DOHH2 (cell line): ENCODE results near the gene MDFI.

ENCODE experiments used
- H3F3A ChIP-seq: fragments of 200-600 bp; sonication (generic), shearing (Covaris generic); 2 replicates; pipeline ENCODE4 v1.6.0; 2016; ENCODE audit warnings: antibody characterized with exemption, mild to moderate bottlenecking; ENCODE audit not compliant: control insufficient read depth, insufficient read depth
- H3K27ac ChIP-seq: fragments of 200-600 bp; sonication (generic); 2 replicates; pipeline ENCODE4 v1.5.1; 2014; ENCODE audit warnings: low read depth, mild to moderate bottlenecking, low read length, moderate library complexity
- H3K27me3 ChIP-seq: fragments of 200-600 bp; sonication (generic); 2 replicates; pipeline ENCODE4 v1.6.1; 2014; ENCODE audit warnings: mild to moderate bottlenecking, low read length, mixed read lengths; ENCODE audit not compliant: control insufficient read depth
- H3K36me3 ChIP-seq: fragments of 200-600 bp; sonication (generic); 2 replicates; pipeline ENCODE4 v1.6.1; 2014; ENCODE audit warnings: mild to moderate bottlenecking, low read length, moderate library complexity, mixed read lengths; ENCODE audit not compliant: control insufficient read depth
- H3K4me1 ChIP-seq: fragments of 200-600 bp; sonication (generic); 2 replicates; pipeline ENCODE4 v1.6.1; 2014; ENCODE audit warnings: mild to moderate bottlenecking, low read length, mixed read lengths; ENCODE audit not compliant: control insufficient read depth
- H3K4me2 ChIP-seq: fragments of 200-600 bp; sonication (generic); 2 replicates; pipeline ENCODE4 v1.6.0; 2014; ENCODE audit warnings: mild to moderate bottlenecking, low read length, moderate library complexity
- H3K4me3 ChIP-seq: fragments of 200-600 bp; sonication (generic); 2 replicates; pipeline ENCODE4 v1.5.1; 2014; ENCODE audit warnings: mild to moderate bottlenecking, low read length, mixed read lengths
- H3K79me2 ChIP-seq: fragments of 200-600 bp; sonication (generic); 2 replicates; pipeline ENCODE4 v1.6.1; 2014; ENCODE audit warnings: mild to moderate bottlenecking, low read length, mixed read lengths; ENCODE audit not compliant: control insufficient read depth
- H3K9me2 ChIP-seq: fragments of 200-600 bp; sonication (generic); replicated peaks from 2 replicates; pipeline ENCODE4 v1.6.1; 2014; ENCODE audit warnings: mild to moderate bottlenecking, low read length, mixed read lengths; ENCODE audit not compliant: control insufficient read depth
- H3K9me3 ChIP-seq: fragments of 200-600 bp; sonication (generic); 2 replicates; pipeline ENCODE4 v1.6.1; 2014; ENCODE audit warnings: antibody characterized with exemption, low read length, mixed read lengths; ENCODE audit not compliant: control insufficient read depth, insufficient read depth
- H4K20me1 ChIP-seq: fragments of 200-600 bp; sonication (generic); 2 replicates; pipeline ENCODE4 v1.6.0; 2014; ENCODE audit warnings: low read depth, mild to moderate bottlenecking, antibody characterized with exemption, low read length, moderate library complexity; ENCODE audit not compliant: control insufficient read depth, insufficient read depth
- CTCF ChIP-seq: fragments of 200-600 bp; sonication (generic); IDR thresholded peaks from one replicate; pipeline ENCODE4 v1.5.1; 2014; ENCODE audit warnings: antibody characterized with exemption, mild to moderate bottlenecking, low read depth, low read length; ENCODE audit not compliant: poor library complexity, severe bottlenecking
- EZH2phosphoT487 ChIP-seq: fragments of 200-600 bp; sonication (generic); IDR thresholded peaks from 2 replicates; pipeline ENCODE4 v1.6.1; 2017; ENCODE audit warnings: borderline replicate concordance, mild to moderate bottlenecking, antibody characterized with exemption, low read length, moderate library complexity, mixed read lengths

MDFI gene

GRCh38 chr6:41650120-41650519, 11.9 kb downstream of the MDFI start:
- Histone ChIP-seq H3K4me2 (no peak overlapping the region), H3K36me3 (no peaks in the 10 kb centered on the region), H4K20me1 (no peaks in the 10 kb centered on the region)

GRCh38 chr6:41651246-41651961, 13.1 kb downstream of the MDFI start:
- H3K79me2 ChIP-seq, result no peaks in the 10 kb centered on the region
- H3K27ac ChIP-seq, result no peak overlapping the region
- no peak overlapping the region for H3K4me2 ChIP-seq
- no peaks in the 10 kb centered on the region for H4K20me1 ChIP-seq
- no peak overlapping the region for H3K4me3 ChIP-seq
- H3F3A ChIP-seq, result no peaks in the 10 kb centered on the region
- no peaks in the 10 kb centered on the region for H3K36me3 ChIP-seq
- no peaks in the 10 kb centered on the region for H3K4me1 ChIP-seq
- TF ChIP-seq CTCF (no peak), EZH2phosphoT487 (no peak)
- H3K9me3 ChIP-seq, result no peaks in the 10 kb centered on the region
- H3K27me3 ChIP-seq, result peaks cover 9% of the 10 kb centered on the region; the same call in 1 of the 2 replicates
- no peaks in the 10 kb centered on the region for H3K9me2 ChIP-seq

More at GRCh38 chr6:41650120-41650519, 11.9 kb downstream of the MDFI start:
- TF ChIP-seq EZH2phosphoT487 (no peak), CTCF (no peak)
- Histone ChIP-seq H3K9me2 (no peaks in the 10 kb centered on the region), H3K79me2 (no peaks in the 10 kb centered on the region), H3F3A (no peaks in the 10 kb centered on the region), H3K27ac (no peak overlapping the region), H3K4me1 (no peaks in the 10 kb centered on the region), H3K27me3 (0 out of 2 replicates have a peak, but pooled peaks cover 2% of the 10 kb centered on the region), H3K4me3 (no peak overlapping the region), H3K9me3 (no peaks in the 10 kb centered on the region)

DNA sequence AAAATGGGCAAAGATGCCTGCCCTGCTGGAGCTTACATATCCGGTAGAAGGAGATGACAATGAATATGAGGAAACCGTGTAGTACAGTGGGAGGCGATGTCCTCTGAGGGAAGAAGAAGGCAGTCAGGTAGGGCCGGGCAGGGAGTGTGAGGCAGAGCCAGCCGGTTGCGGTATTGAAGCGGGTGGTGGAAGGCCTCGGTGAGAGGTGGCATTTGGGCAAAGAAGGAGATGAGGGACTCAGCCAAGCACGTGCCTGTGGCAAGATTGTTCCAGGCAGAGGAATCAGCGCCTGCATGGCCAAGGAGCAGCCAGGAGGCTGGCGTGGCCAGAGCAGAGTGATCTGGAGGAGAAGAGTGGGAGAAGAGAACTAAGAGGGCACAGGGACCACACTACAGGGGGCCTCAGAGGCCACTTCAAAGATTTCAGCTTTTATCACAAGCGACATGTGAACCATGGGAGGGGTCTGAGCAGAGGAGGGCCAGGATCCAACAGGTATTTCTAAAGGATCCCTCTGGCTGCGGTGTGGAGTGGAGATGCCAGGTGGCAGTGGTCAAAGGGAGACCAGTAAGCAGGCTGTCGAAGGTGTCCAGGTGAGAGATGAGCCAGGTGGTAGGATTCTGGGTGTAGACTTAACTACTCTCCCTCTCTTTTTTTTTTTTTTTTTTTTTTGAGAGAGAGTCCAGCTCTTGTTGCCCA, 13.8 kb downstream of the MDFI start:
- Histone ChIP-seq H3K79me2 (no peaks in the 10 kb centered on the region), H3F3A (no peaks in the 10 kb centered on the region), H3K4me3 (no peak overlapping the region), H3K9me2 (no peaks in the 10 kb centered on the region), H4K20me1 (no peaks in the 10 kb centered on the region), H3K9me3 (no peaks in the 10 kb centered on the region), H3K4me2 (no peak overlapping the region), H3K36me3 (no peaks in the 10 kb centered on the region), H3K27ac (no peak overlapping the region), H3K4me1 (no peaks in the 10 kb centered on the region), H3K27me3 (peaks cover 9% of the 10 kb centered on the region; the same call in 1 of the 2 replicates)
- no peak for TF ChIP-seq CTCF
- no peak for TF ChIP-seq EZH2phosphoT487
